ENCODE results near the gene MSH6. TPM values are rescaled to one million over a fixed set of nuclear protein-coding genes. Genes with fewer than 3 reads are reported as not detected.

The MSH6 gene
- polyA plus RNA-seq, 1 experiment = 43.7 TPM

- ChIA-PET POLR2A (interaction anchor here (0.6 to 0.9 kb wide), 2 partner anchors 10 to 26 kb away, joined by 4 to 5 read pairs; partner anchors contain the start of gene MSH6), CTCF (no interaction called here)
- Histone ChIP-seq H3K4me3 (ENCODE audit: low read depth, low read length) (no peak overlapping the region), H3K27ac (ENCODE audit: low read depth, low read length) (no peak overlapping the region), H3K27me3 (ENCODE audit: control insufficient read depth, insufficient read depth, low read length) (no peaks in the 10 kb centered on the region), H3K9me3 (ENCODE audit: control insufficient read depth, insufficient read depth, low read length) (no peaks in the 10 kb centered on the region)
- no peak for DNase-seq (ENCODE audit: low read depth, low spot score)
- no peak for TF ChIP-seq CTCF (IDR thresholded peaks at IDR 0.05; ENCODE audit: low read depth, low read length)
Measured at GRCh38 chr2:47808614-47809013, 25.7 kb downstream of the MSH6 start.

- DNase-seq (ENCODE audit: low read depth, low spot score) = no peak
- no peak for TF ChIP-seq CTCF (IDR thresholded peaks at IDR 0.05; ENCODE audit: low read depth, low read length)
- Histone ChIP-seq H3K27ac (ENCODE audit: low read depth, low read length) (no peak overlapping the region), H3K4me3 (ENCODE audit: low read depth, low read length) (no peak overlapping the region), H3K9me3 (ENCODE audit: control insufficient read depth, insufficient read depth, low read length) (no peaks in the 10 kb centered on the region), H3K27me3 (ENCODE audit: control insufficient read depth, insufficient read depth, low read length) (no peaks in the 10 kb centered on the region)
- ChIA-PET POLR2A (no interaction called here), CTCF (no interaction called here)
Measured at GRCh38 chr2:47809903-47810302, 27.0 kb downstream of the MSH6 start.

- POLR2A ChIA-PET = no interaction called here
- CTCF ChIA-PET = no interaction called here
Measured at GRCh38 chr2:47810850-47811249, 27.9 kb downstream of the MSH6 start.

GRCh38 chr2:47811668-47812067 lies 28.7 kb downstream of the MSH6 start:
- no peak for TF ChIP-seq CTCF (IDR thresholded peaks at IDR 0.05; ENCODE audit: low read depth, low read length)
- no peak overlapping the region for H3K27ac ChIP-seq (ENCODE audit: low read depth, low read length)
- H3K9me3 ChIP-seq (ENCODE audit: control insufficient read depth, insufficient read depth, low read length) = no peaks in the 10 kb centered on the region; the same call in 1 of the 2 replicates
- ChIA-PET POLR2A (no interaction called here), CTCF (no interaction called here)
- H3K27me3 ChIP-seq (ENCODE audit: control insufficient read depth, insufficient read depth, low read length) = no peaks in the 10 kb centered on the region
- no peak for DNase-seq (ENCODE audit: low read depth, low spot score)
- H3K4me3 ChIP-seq (ENCODE audit: low read depth, low read length) = no peak overlapping the region

More at GRCh38 chr2:47810850-47811249, 27.9 kb downstream of the MSH6 start:
- TF ChIP-seq CTCF (IDR thresholded peaks at IDR 0.05; ENCODE audit: low read depth, low read length) = no peak
- no peak for DNase-seq (ENCODE audit: low read depth, low spot score)
- H3K27me3 ChIP-seq (ENCODE audit: control insufficient read depth, insufficient read depth, low read length) = no peaks in the 10 kb centered on the region
- no peak overlapping the region for H3K27ac ChIP-seq (ENCODE audit: low read depth, low read length)
- H3K4me3 ChIP-seq (ENCODE audit: low read depth, low read length) = no peak overlapping the region
- no peaks in the 10 kb centered on the region; the same call in 1 of the 2 replicates for H3K9me3 ChIP-seq (ENCODE audit: control insufficient read depth, insufficient read depth, low read length)

GRCh38 chr2:47815764-47816163 lies 32.8 kb downstream of the MSH6 start:
- Histone ChIP-seq H3K27me3 (ENCODE audit: control insufficient read depth, insufficient read depth, low read length) (no peaks in the 10 kb centered on the region), H3K4me3 (ENCODE audit: low read depth, low read length) (no peak overlapping the region), H3K27ac (ENCODE audit: low read depth, low read length) (no peak overlapping the region), H3K9me3 (ENCODE audit: control insufficient read depth, insufficient read depth, low read length) (no peaks in the 10 kb centered on the region; the same call in 1 of the 2 replicates)
- ChIA-PET POLR2A (no interaction called here), CTCF (no interaction called here)
- TF ChIP-seq CTCF (IDR thresholded peaks at IDR 0.05; ENCODE audit: low read depth, low read length) = no peak
- no peak for DNase-seq (ENCODE audit: low read depth, low spot score)
